Caco-2 (cell line): ENCODE results near the gene ZNF622. TPM values are rescaled to one million over a fixed set of nuclear protein-coding genes. Genes with fewer than 3 reads are reported as not detected.

Source experiments
- BruUV-seq: library from RNA; stranded (reverse); fragments of 400-500 nt; replicated peaks from 2 replicates; lab custom pipeline; 2021; lab: Mats Ljungman, UMichigan
- CTCF ChIA-PET: fragments of 300-600 bp; sonication (Branson Sonifier 250); formaldehyde crosslinking; loops from one replicate; lab custom pipeline; 2022; ENCODE audit warnings: antibody characterized with exemption; lab: Charles Lee
- POLR2A ChIA-PET: fragments of 300-600 bp; sonication (Branson Sonifier 250); formaldehyde crosslinking; loops from one replicate; lab custom pipeline; 2022; ENCODE audit warnings: antibody characterized with exemption; lab: Charles Lee
- DNase-seq, 2 experiments: peaks; one replicate each; pipeline versions ENCODE4 v3.0.0 to v3.0.0-alpha.2; 2020 to 2022
- H3K27me3 ChIP-seq: replicated peaks from 2 replicates; pipeline ENCODE4 v1.6.0; 2011; ENCODE audit warnings: low read length; ENCODE audit not compliant: control insufficient read depth, insufficient read depth
- H3K36me3 ChIP-seq: 2 replicates; pipeline ENCODE4 v1.5.1; 2011; ENCODE audit warnings: low read length; ENCODE audit not compliant: control insufficient read depth, insufficient read depth
- H3K4me1 ChIP-seq: fragments of 250-450 bp; sonication (Bioruptor Pico); 2 replicates; pipeline ENCODE4 v1.5.1; 2020; ENCODE audit warnings: mild to moderate bottlenecking
- H3K4me3 ChIP-seq: 2 replicates; pipeline ENCODE4 v1.5.1; 2011; ENCODE audit warnings: low read depth, mild to moderate bottlenecking, control low read depth, low read length
- H3K9me3 ChIP-seq: fragments of 250-450 bp; sonication (Bioruptor Pico); 2 replicates; pipeline ENCODE4 v1.5.1; 2020; ENCODE audit warnings: mild to moderate bottlenecking, moderate library complexity
- H3K27ac Mint-ChIP-seq: one replicate; pipeline ENCODE4 v1.8.0; 2022; ENCODE audit warnings: mixed read lengths; ENCODE audit not compliant: unreplicated experiment
- H3K27me3 Mint-ChIP-seq: one replicate; pipeline ENCODE4 v1.8.0; 2022; ENCODE audit warnings: mixed read lengths; ENCODE audit not compliant: insufficient read depth, unreplicated experiment
- H3K36me3 Mint-ChIP-seq: one replicate; pipeline ENCODE4 v1.8.0; 2022; ENCODE audit warnings: mild to moderate bottlenecking, mixed read lengths; ENCODE audit not compliant: insufficient read depth, unreplicated experiment
- H3K4me1 Mint-ChIP-seq: one replicate; pipeline ENCODE4 v1.8.0; 2022; ENCODE audit warnings: low read depth, mixed read lengths; ENCODE audit not compliant: unreplicated experiment
- H3K4me3 Mint-ChIP-seq: one replicate; pipeline ENCODE4 v1.8.0; 2022; ENCODE audit warnings: mild to moderate bottlenecking, moderate library complexity, mixed read lengths; ENCODE audit not compliant: unreplicated experiment
- H3K9me3 Mint-ChIP-seq: one replicate; pipeline ENCODE4 v1.8.0; 2022; ENCODE audit warnings: mixed read lengths; ENCODE audit not compliant: unreplicated experiment
- CTCF ChIP-seq, 2 experiments: fragments of 200-600 bp in 1 of 2; IDR thresholded peaks; 1 replicate in 1 of 2; 2 replicates in 1 of 2; pipeline versions ENCODE4 v1.5.1 to v1.8.0; 2011 to 2022; ENCODE audit warnings: antibody characterized with exemption in 1 of 2, control low read depth in 1 of 2, inconsistent platforms in 1 of 2, low read depth in 1 of 2, low read length in 1 of 2, mild to moderate bottlenecking in 1 of 2, moderate library complexity in 1 of 2; ENCODE audit not compliant: insufficient read depth in 1 of 2, severe bottlenecking in 1 of 2, unreplicated experiment in 1 of 2
- intact Hi-C: fragments of 100-400 bp; cut with micrococcal nuclease; formaldehyde crosslinking; loops from one replicate; pipeline ENCODE4 v1.10.0; 2022; ENCODE audit not compliant: unreplicated experiment
- total RNA-seq: library from RNA; stranded (reverse); gene quantifications from 2 replicates; pipeline ENCODE4 v1.2.3, GENCODE V29; 2022

ZNF622 gene
- total RNA-seq, 1 experiment from 2014 or later = 46.0 TPM

- peaks cover 6% of the 10 kb centered on the region for H3K36me3 Mint-ChIP-seq
- no peaks in the 10 kb centered on the region for H3K36me3 ChIP-seq
- H3K27me3 Mint-ChIP-seq = no peaks in the 10 kb centered on the region
- peaks cover 43% of the 10 kb centered on the region for H3K4me1 Mint-ChIP-seq
- peak in 1 of 2 experiments; percentile 39 for DNase-seq
- peaks cover 64% of the 10 kb centered on the region for H3K4me1 ChIP-seq
- no peaks in the 10 kb centered on the region for H3K9me3 Mint-ChIP-seq
- no peaks in the 10 kb centered on the region for H3K9me3 ChIP-seq
- no peak overlapping the region for H3K4me3 ChIP-seq
- no peak for TF ChIP-seq CTCF (IDR thresholded peaks at IDR 0.05; ENCODE audit: insufficient read depth in 1 of 2, low read depth in 1 of 2, low read length in 1 of 2, severe bottlenecking in 1 of 2, unreplicated experiment in 1 of 2)
- BruUV-seq = no TSS peak
- no peaks in the 10 kb centered on the region for H3K27me3 ChIP-seq
- ChIA-PET CTCF (interaction anchor here (1.5 to 1.6 kb wide), 2 partner anchors 34 to 65 kb away, joined by 4 to 6 read pairs; no protein-coding TSS in a partner anchor), POLR2A (no interaction called here)
- peak overlapping the region; percentile 36 for H3K4me3 Mint-ChIP-seq
- peak overlapping the region; percentile 89 for H3K27ac Mint-ChIP-seq
- intact Hi-C loops = no loop called here
Measured at GRCh38 chr5:16487456-16487855, 21.9 kb upstream of the ZNF622 start.

DNA sequence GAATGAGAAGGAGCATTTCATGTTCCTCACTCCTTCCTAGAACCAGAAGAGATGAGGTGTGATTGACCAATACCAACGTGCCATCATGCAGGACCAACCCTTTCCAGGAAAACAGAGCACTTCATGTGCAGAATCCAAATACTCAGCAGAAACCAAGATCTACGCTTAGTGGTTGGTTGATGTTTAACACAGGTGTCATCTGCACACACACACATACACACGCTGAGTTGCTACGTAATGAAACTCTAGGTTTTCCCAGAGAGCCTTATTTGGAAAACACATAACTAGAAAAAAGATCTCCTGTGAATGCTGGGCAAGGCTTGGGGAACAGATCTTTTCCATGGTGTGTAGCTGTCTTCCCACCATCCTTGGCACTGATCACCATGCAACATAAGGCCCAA is 21.1 kb upstream of the ZNF622 start:
- Mint-ChIP-seq H3K4me3 (peak overlapping the region; percentile 36), H3K27me3 (no peaks in the 10 kb centered on the region), H3K4me1 (peaks cover 47% of the 10 kb centered on the region), H3K36me3 (peaks cover 6% of the 10 kb centered on the region), H3K9me3 (no peaks in the 10 kb centered on the region), H3K27ac (peak overlapping the region; percentile 89)
- H3K4me3 ChIP-seq = no peak overlapping the region
- ChIA-PET CTCF (interaction anchor here (1.5 kb wide), 1 partner anchor 66 kb away, joined by 4 read pairs; no protein-coding TSS in a partner anchor), POLR2A (no interaction called here)
- H3K27me3 ChIP-seq = no peaks in the 10 kb centered on the region
- no peaks in the 10 kb centered on the region for H3K9me3 ChIP-seq
- TF ChIP-seq CTCF (IDR thresholded peaks at IDR 0.05; ENCODE audit: insufficient read depth in 1 of 2, low read depth in 1 of 2, low read length in 1 of 2, severe bottlenecking in 1 of 2, unreplicated experiment in 1 of 2) = no peak
- no peak for DNase-seq
- no TSS peak for BruUV-seq
- no peaks in the 10 kb centered on the region for H3K36me3 ChIP-seq
- intact Hi-C loops = no loop called here
- H3K4me1 ChIP-seq = peaks cover 72% of the 10 kb centered on the region

GRCh38 chr5:16485656-16486055 is 20.1 kb upstream of the ZNF622 start:
- no peak for DNase-seq
- intact Hi-C loops = no loop called here
- Mint-ChIP-seq H3K27ac (no peak overlapping the region), H3K9me3 (no peaks in the 10 kb centered on the region), H3K36me3 (peaks cover 6% of the 10 kb centered on the region), H3K4me3 (no peak overlapping the region), H3K4me1 (peaks cover 58% of the 10 kb centered on the region), H3K27me3 (no peaks in the 10 kb centered on the region)
- CTCF ChIA-PET = no interaction called here
- Histone ChIP-seq H3K4me1 (peaks cover 82% of the 10 kb centered on the region), H3K27me3 (no peaks in the 10 kb centered on the region), H3K4me3 (no peak overlapping the region), H3K9me3 (no peaks in the 10 kb centered on the region), H3K36me3 (no peaks in the 10 kb centered on the region)
- no TSS peak for BruUV-seq
- TF ChIP-seq CTCF (IDR thresholded peaks at IDR 0.05; ENCODE audit: insufficient read depth in 1 of 2, low read depth in 1 of 2, low read length in 1 of 2, severe bottlenecking in 1 of 2, unreplicated experiment in 1 of 2) = no peak
- POLR2A ChIA-PET = no interaction called here
